HEK293 (cell line): ENCODE measurements around the gene ZNF45.
A peak's percentile ranks its signal among the peaks of the same experiment; 100 is the strongest.

ENCODE experiments used
- CTCF ChIA-PET: fragments of 350-600 bp; formaldehyde crosslinking; extraction: SDS; loops from one replicate; lab custom pipeline; 2021; ENCODE audit warnings: antibody characterized with exemption; lab: Yijun Ruan, JAX
- POLR2A ChIA-PET: fragments of 300-600 bp; formaldehyde crosslinking; extraction: SDS; loops from one replicate; lab custom pipeline; 2020; ENCODE audit warnings: antibody characterized with exemption, inconsistent platforms; lab: Yijun Ruan, JAX
- H3K27ac ChIP-seq: fragments of 200-500 bp; sonication (Bioruptor generic); 2 replicates; pipeline ENCODE4 v1.5.1; 2014; ENCODE audit warnings: low read depth, low read length, control low read depth, inconsistent platforms; ENCODE audit errors: extremely low read depth
- H3K36me3 ChIP-seq, 2 experiments: fragments of 200-500 bp in 1 of 2; sonication (Bioruptor generic) in 1 of 2; 1 replicate in 1 of 2; 2 replicates in 1 of 2; pipeline ENCODE4 v1.5.1; 2014 to 2017; ENCODE audit warnings: inconsistent platforms in 2 of 2, low read length in 2 of 2; ENCODE audit not compliant: control insufficient read depth in 2 of 2, insufficient read depth in 1 of 2
- H3K4me1 ChIP-seq: fragments of 200-500 bp; sonication (Bioruptor generic); 2 replicates; pipeline ENCODE4 v1.5.1; 2014; ENCODE audit warnings: mild to moderate bottlenecking, low read length, inconsistent platforms; ENCODE audit not compliant: control insufficient read depth, insufficient read depth
- H3K4me3 ChIP-seq: 2 replicates; pipeline ENCODE4 v1.5.1; 2011; ENCODE audit warnings: low read depth, mild to moderate bottlenecking, control low read depth, low read length, moderate library complexity
- H3K9me3 ChIP-seq: fragments of 200-500 bp; sonication (Bioruptor generic); 2 replicates; pipeline ENCODE4 v1.5.1; 2014; ENCODE audit warnings: low read depth, low read length, inconsistent platforms; ENCODE audit not compliant: control insufficient read depth, insufficient read depth
- GLI4 ChIP-seq: fragments of 450-650 bp; formaldehyde crosslinking; IDR thresholded peaks from 2 replicates; pipeline ENCODE4 v1.5.1; 2016; ENCODE audit warnings: missing biosample characterization, missing genetic modification characterization
- GLIS2 ChIP-seq: fragments of 450-650 bp; formaldehyde crosslinking; IDR thresholded peaks from 2 replicates; pipeline ENCODE4 v1.5.1; 2016; ENCODE audit warnings: missing biosample characterization, missing genetic modification characterization
- MYNN ChIP-seq: fragments of 450-650 bp; formaldehyde crosslinking; IDR thresholded peaks from 2 replicates; pipeline ENCODE4 v1.5.1; 2016; ENCODE audit warnings: missing biosample characterization, missing genetic modification characterization, borderline replicate concordance
- PBX3 ChIP-seq: sonication (generic); formaldehyde crosslinking; IDR thresholded peaks from 2 replicates; pipeline ENCODE4 v1.8.1; 2022; ENCODE audit warnings: mild to moderate bottlenecking, moderate library complexity, missing genetic modification reagents
- TCF7L2 ChIP-seq: IDR thresholded peaks from 2 replicates; pipeline ENCODE4 v1.6.1; 2011; ENCODE audit warnings: low read depth, mild to moderate bottlenecking, inconsistent platforms, low read length, moderate library complexity, borderline replicate concordance
- ZNF112 ChIP-seq: fragments of 450-650 bp; formaldehyde crosslinking; IDR thresholded peaks from 2 replicates; pipeline ENCODE4 v1.5.0; 2017; ENCODE audit warnings: missing biosample characterization, missing genetic modification characterization
- ZNF239 ChIP-seq: fragments of 450-650 bp; formaldehyde crosslinking; IDR thresholded peaks from 2 replicates; pipeline ENCODE4 v1.5.1; 2016; ENCODE audit warnings: missing biosample characterization, missing genetic modification characterization
- ZNF248 ChIP-seq: fragments of 450-650 bp; formaldehyde crosslinking; IDR thresholded peaks from 2 replicates; pipeline ENCODE4 v1.5.1; 2017; ENCODE audit warnings: missing biosample characterization, missing genetic modification characterization
- ZNF26 ChIP-seq: fragments of 450-650 bp; formaldehyde crosslinking; IDR thresholded peaks from 2 replicates; pipeline ENCODE4 v1.5.1; 2016; ENCODE audit warnings: missing biosample characterization, missing genetic modification characterization
- ZNF341 ChIP-seq: fragments of 450-650 bp; formaldehyde crosslinking; IDR thresholded peaks from 2 replicates; pipeline ENCODE4; 2016; ENCODE audit warnings: low read depth, missing biosample characterization, missing genetic modification characterization
- ZNF362 ChIP-seq: fragments of 450-650 bp; formaldehyde crosslinking; IDR thresholded peaks from 2 replicates; pipeline ENCODE4 v1.5.1; 2016; ENCODE audit warnings: missing biosample characterization, missing genetic modification characterization
- ZNF366 ChIP-seq: fragments of 450-650 bp; formaldehyde crosslinking; conservative IDR thresholded peaks from 2 replicates; pipeline ENCODE4 v1.5.1; 2016; ENCODE audit warnings: missing biosample characterization, missing genetic modification characterization
- ZNF521 ChIP-seq: fragments of 450-650 bp; formaldehyde crosslinking; IDR thresholded peaks from 2 replicates; pipeline ENCODE4 v1.5.1; 2017; ENCODE audit warnings: missing biosample characterization, mild to moderate bottlenecking, missing genetic modification characterization
- ZNF530 ChIP-seq: fragments of 450-650 bp; formaldehyde crosslinking; IDR thresholded peaks from 2 replicates; pipeline ENCODE4 v1.5.1; 2016; ENCODE audit warnings: low read depth, missing biosample characterization, missing genetic modification characterization
- ZNF664 ChIP-seq: fragments of 450-650 bp; formaldehyde crosslinking; IDR thresholded peaks from 2 replicates; pipeline ENCODE4 v1.5.1; 2016; ENCODE audit warnings: missing biosample characterization, missing genetic modification characterization
- ZNF677 ChIP-seq: fragments of 450-650 bp; IDR thresholded peaks from 2 replicates; pipeline ENCODE4 v1.5.0; 2018; ENCODE audit warnings: missing biosample characterization, mild to moderate bottlenecking, missing genetic modification characterization, moderate library complexity
- ZNF76 ChIP-seq: fragments of 450-650 bp; formaldehyde crosslinking; IDR thresholded peaks from 2 replicates; pipeline ENCODE4; 2016; ENCODE audit warnings: low read depth, missing biosample characterization, missing genetic modification characterization, borderline replicate concordance
- ZNF843 ChIP-seq: fragments of 450-650 bp; formaldehyde crosslinking; IDR thresholded peaks from 2 replicates; pipeline ENCODE4 v1.5.1; 2016; ENCODE audit warnings: missing biosample characterization, missing genetic modification characterization
- TF ChIP-seq, protein P1 (sequence below): fragments of 450-650 bp; formaldehyde crosslinking; IDR thresholded peaks from 2 replicates; pipeline ENCODE4; 2016; ENCODE audit warnings: missing biosample characterization, missing genetic modification characterization
- TF ChIP-seq, protein P2 (sequence below): fragments of 450-650 bp; formaldehyde crosslinking; IDR thresholded peaks from 2 replicates; pipeline ENCODE4 v1.5.1; 2016; ENCODE audit warnings: missing biosample characterization, missing genetic modification characterization
- TF ChIP-seq, protein P3 (sequence below): fragments of 450-650 bp; formaldehyde crosslinking; IDR thresholded peaks from 2 replicates; pipeline ENCODE4 v1.5.0; 2017; ENCODE audit warnings: missing biosample characterization, missing genetic modification characterization, borderline replicate concordance
- TF ChIP-seq, protein P4 (sequence below): fragments of 450-650 bp; formaldehyde crosslinking; IDR thresholded peaks from 2 replicates; pipeline ENCODE4 v1.5.1; 2016; ENCODE audit warnings: missing biosample characterization, missing genetic modification characterization
- TF ChIP-seq, protein P5 (sequence below): IDR thresholded peaks from 2 replicates; pipeline ENCODE4 v1.6.1; 2011; ENCODE audit warnings: mild to moderate bottlenecking, low read depth, low read length, borderline replicate concordance

ZNF45 gene

DNA sequence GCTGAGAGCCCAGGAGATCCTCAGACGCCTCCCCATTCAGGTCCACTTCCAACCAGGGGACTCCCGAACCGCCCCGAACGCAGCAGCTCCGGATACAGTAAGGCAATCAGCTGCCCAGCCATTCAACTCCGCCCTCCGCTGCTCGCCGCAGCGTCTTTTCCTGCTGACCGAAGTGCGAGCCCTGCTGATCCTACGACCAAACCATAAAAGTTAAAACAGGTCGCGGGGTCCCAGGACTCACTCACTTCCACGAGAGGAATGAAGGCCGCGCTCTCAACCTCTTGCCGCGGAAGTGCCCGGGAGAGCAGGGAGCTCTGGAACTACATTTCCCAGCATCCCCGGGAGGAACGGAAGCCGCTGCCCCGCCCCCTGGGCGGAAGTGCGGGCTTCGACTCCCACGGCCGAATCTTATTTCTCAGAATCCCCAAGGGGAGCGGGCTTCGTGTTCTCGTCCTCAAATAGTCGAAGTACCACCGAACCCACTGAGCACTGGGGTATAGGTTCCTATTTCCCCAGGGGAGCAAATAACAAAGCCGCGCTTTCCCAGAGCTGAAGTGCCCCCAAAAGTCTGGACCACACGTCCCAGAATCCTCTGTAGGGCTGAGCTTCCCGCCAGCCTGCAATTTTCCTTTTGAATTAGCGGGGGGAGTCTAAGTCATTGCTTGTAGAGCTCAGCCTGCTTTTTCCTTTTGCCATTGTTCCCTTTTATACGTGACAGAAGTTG, at the start of gene ZNF45:
TSS of gene ZNF45 (minus strand) at position 298 of the 724 bp plus-strand sequence. CDS start 13,097 bp downstream, outside the sequence.
- H3K27ac ChIP-seq, result peak within 1 kb of the TSS; percentile 78
- H3K36me3 ChIP-seq, result peaks cover 36 to 38% of the 10 kb centered on the region in 2 experiments
- ChIA-PET CTCF (interaction anchor here (0.8 to 2.7 kb wide), 6 partner anchors 15 to 278 kb away, joined by 3 to 19 read pairs (median 3); partner anchors contain the start of gene ZNF221), POLR2A (interaction anchor here (0.5 to 2.3 kb wide), 38 partner anchors 10 to 955 kb away, joined by 3 to 114 read pairs (median 5); partner anchors contain the start of genes SMG9, TOMM40, ZNF221 and ZNF222)
- peaks cover 18% of the 10 kb centered on the region for H3K4me1 ChIP-seq
- H3K9me3 ChIP-seq, result peaks cover 9% of the 10 kb centered on the region
- H3K4me3 ChIP-seq, result peak within 1 kb of the TSS; percentile 74
- TF ChIP-seq ZNF664, result peak; percentile 9; the same call in 1 of the 2 replicates
- TF ChIP-seq TCF7L2, result no peak
- TF ChIP-seq ZNF677 (tag by site-specific recombination), result no peak
- no peak for TF ChIP-seq ZNF26 (tag by site-specific recombination)
- peak; percentile 29; the same call in 1 of the 2 replicates for TF ChIP-seq MYNN (tag by site-specific recombination)
- no peak for TF ChIP-seq ZNF530
- TF ChIP-seq, protein P1, sequence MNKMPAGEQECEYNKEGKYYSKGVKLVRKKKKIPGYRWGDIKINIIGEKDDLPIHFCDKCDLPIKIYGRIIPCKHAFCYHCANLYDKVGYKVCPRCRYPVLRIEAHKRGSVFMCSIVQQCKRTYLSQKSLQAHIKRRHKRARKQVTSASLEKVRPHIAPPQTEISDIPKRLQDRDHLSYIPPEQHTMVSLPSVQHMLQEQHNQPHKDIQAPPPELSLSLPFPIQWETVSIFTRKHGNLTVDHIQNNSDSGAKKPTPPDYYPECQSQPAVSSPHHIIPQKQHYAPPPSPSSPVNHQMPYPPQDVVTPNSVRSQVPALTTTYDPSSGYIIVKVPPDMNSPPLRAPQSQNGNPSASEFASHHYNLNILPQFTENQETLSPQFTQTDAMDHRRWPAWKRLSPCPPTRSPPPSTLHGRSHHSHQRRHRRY (tag by site-specific recombination), result no peak
- TF ChIP-seq, protein P2, sequence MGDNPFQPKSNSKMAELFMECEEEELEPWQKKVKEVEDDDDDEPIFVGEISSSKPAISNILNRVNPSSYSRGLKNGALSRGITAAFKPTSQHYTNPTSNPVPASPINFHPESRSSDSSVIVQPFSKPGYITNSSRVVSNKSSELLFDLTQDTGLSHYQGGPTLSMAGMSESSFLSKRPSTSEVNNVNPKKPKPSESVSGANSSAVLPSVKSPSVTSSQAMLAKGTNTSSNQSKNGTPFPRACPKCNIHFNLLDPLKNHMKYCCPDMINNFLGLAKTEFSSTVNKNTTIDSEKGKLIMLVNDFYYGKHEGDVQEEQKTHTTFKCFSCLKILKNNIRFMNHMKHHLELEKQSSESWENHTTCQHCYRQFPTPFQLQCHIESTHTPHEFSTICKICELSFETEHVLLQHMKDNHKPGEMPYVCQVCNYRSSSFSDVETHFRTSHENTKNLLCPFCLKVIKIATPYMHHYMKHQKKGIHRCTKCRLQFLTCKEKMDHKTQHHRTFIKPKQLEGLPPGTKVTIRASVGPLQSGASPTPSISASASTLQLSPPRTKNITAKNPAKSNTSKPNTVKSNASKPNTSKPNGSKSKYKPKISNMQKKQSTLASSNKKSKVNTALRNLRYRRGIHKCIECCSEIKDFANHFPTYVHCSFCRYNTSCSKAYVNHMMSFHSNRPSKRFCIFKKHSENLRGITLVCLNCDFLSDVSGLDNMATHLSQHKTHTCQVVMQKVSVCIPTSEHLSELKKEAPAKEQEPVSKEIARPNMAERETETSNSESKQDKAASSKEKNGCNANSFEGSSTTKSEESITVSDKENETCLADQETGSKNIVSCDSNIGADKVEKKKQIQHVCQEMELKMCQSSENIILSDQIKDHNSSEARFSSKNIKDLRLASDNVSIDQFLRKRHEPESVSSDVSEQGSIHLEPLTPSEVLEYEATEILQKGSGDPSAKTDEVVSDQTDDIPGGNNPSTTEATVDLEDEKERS, result no peak
- 0 out of 2 replicates have a peak, but pooled peaks have one; percentile 32 for TF ChIP-seq PBX3
- TF ChIP-seq ZNF76 (tag by site-specific recombination), result peak; percentile 99
- peak; percentile 91 for TF ChIP-seq GLIS2 (tag by site-specific recombination)
- TF ChIP-seq, protein P3, sequence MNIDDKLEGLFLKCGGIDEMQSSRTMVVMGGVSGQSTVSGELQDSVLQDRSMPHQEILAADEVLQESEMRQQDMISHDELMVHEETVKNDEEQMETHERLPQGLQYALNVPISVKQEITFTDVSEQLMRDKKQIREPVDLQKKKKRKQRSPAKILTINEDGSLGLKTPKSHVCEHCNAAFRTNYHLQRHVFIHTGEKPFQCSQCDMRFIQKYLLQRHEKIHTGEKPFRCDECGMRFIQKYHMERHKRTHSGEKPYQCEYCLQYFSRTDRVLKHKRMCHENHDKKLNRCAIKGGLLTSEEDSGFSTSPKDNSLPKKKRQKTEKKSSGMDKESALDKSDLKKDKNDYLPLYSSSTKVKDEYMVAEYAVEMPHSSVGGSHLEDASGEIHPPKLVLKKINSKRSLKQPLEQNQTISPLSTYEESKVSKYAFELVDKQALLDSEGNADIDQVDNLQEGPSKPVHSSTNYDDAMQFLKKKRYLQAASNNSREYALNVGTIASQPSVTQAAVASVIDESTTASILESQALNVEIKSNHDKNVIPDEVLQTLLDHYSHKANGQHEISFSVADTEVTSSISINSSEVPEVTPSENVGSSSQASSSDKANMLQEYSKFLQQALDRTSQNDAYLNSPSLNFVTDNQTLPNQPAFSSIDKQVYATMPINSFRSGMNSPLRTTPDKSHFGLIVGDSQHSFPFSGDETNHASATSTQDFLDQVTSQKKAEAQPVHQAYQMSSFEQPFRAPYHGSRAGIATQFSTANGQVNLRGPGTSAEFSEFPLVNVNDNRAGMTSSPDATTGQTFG (tag by site-specific recombination), result no peak
- TF ChIP-seq ZNF112 (tag by site-specific recombination), result no peak
- no peak for TF ChIP-seq ZNF248 (tag by site-specific recombination)
- peak; percentile 90 for TF ChIP-seq ZNF366 (tag by site-specific recombination)
- TF ChIP-seq, protein P4, sequence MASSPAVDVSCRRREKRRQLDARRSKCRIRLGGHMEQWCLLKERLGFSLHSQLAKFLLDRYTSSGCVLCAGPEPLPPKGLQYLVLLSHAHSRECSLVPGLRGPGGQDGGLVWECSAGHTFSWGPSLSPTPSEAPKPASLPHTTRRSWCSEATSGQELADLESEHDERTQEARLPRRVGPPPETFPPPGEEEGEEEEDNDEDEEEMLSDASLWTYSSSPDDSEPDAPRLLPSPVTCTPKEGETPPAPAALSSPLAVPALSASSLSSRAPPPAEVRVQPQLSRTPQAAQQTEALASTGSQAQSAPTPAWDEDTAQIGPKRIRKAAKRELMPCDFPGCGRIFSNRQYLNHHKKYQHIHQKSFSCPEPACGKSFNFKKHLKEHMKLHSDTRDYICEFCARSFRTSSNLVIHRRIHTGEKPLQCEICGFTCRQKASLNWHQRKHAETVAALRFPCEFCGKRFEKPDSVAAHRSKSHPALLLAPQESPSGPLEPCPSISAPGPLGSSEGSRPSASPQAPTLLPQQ, result peak; percentile 90
- no peak for TF ChIP-seq ZNF239 (tag by site-specific recombination)
- no peak for TF ChIP-seq ZNF521
- peak; percentile 80 for TF ChIP-seq ZNF843 (tag by site-specific recombination)
- TF ChIP-seq, protein P5, sequence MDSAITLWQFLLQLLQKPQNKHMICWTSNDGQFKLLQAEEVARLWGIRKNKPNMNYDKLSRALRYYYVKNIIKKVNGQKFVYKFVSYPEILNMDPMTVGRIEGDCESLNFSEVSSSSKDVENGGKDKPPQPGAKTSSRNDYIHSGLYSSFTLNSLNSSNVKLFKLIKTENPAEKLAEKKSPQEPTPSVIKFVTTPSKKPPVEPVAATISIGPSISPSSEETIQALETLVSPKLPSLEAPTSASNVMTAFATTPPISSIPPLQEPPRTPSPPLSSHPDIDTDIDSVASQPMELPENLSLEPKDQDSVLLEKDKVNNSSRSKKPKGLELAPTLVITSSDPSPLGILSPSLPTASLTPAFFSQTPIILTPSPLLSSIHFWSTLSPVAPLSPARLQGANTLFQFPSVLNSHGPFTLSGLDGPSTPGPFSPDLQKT, result peak; percentile 75
- TF ChIP-seq ZNF341 (tag by site-specific recombination), result peak; percentile 70
- TF ChIP-seq GLI4, result no peak
- TF ChIP-seq ZNF362 (tag by site-specific recombination), result no peak
